HepG2 (cell line): ENCODE measurements around the gene GSDMA. TPM values are rescaled to one million over a fixed set of nuclear protein-coding genes. Genes with fewer than 3 reads are reported as not detected.

Source experiments
- AFF4 ChIP-seq: sonication (generic); formaldehyde crosslinking; IDR thresholded peaks from 2 replicates; pipeline ENCODE4 v1.4.0; 2020; ENCODE audit warnings: missing genetic modification reagents
- ATM ChIP-seq: fragments of 450-650 bp; IDR thresholded peaks from 2 replicates; pipeline ENCODE4 v1.7.1; 2017; ENCODE audit warnings: mild to moderate bottlenecking, borderline replicate concordance
- EZH2 ChIP-seq: conservative IDR thresholded peaks from 2 replicates; pipeline ENCODE4 v1.6.1; 2012; ENCODE audit warnings: mild to moderate bottlenecking, low read depth, low read length, moderate library complexity
- IRF2 ChIP-seq: IDR thresholded peaks from 2 replicates; pipeline ENCODE4 v1.6.1; 2018; ENCODE audit warnings: missing genetic modification reagents, missing compliant biosample characterization
- NCOR1 ChIP-seq: fragments of 200-600 bp; sonication (generic); IDR thresholded peaks from 2 replicates; pipeline ENCODE4 v1.7.0; 2017; ENCODE audit warnings: antibody characterized with exemption, low read length, borderline replicate concordance
- NFE2 ChIP-seq: sonication (generic); formaldehyde crosslinking; IDR thresholded peaks from 2 replicates; pipeline ENCODE4 v1.4.0; 2020; ENCODE audit warnings: missing genetic modification reagents
- REXO4 ChIP-seq: sonication (generic); formaldehyde crosslinking; IDR thresholded peaks from 2 replicates; pipeline ENCODE4 v1.8.0; 2022; ENCODE audit warnings: missing genetic modification reagents, mild to moderate bottlenecking, borderline replicate concordance
- SRY ChIP-seq: sonication (generic); formaldehyde crosslinking; IDR thresholded peaks from 2 replicates; pipeline ENCODE4 v1.8.0; 2022; ENCODE audit warnings: mild to moderate bottlenecking, missing genetic modification reagents
- TOE1 ChIP-seq: sonication (generic); formaldehyde crosslinking; IDR thresholded peaks from 2 replicates; pipeline ENCODE4 v1.4.0; 2020; ENCODE audit warnings: mild to moderate bottlenecking, missing genetic modification reagents
- ZNF12 ChIP-seq: sonication (generic); formaldehyde crosslinking; IDR thresholded peaks from 2 replicates; pipeline ENCODE4 v1.5.0; 2020; ENCODE audit warnings: missing genetic modification reagents
- ZNF224 ChIP-seq: sonication (generic); formaldehyde crosslinking; IDR thresholded peaks from 2 replicates; pipeline ENCODE4 v1.5.0; 2020; ENCODE audit warnings: mild to moderate bottlenecking, missing genetic modification reagents
- ZNF570 ChIP-seq: sonication (generic); formaldehyde crosslinking; IDR thresholded peaks from 2 replicates; pipeline ENCODE4 v1.4.0; 2020; ENCODE audit warnings: mild to moderate bottlenecking, missing genetic modification reagents, borderline replicate concordance
- ZNF598 ChIP-seq: sonication (generic); formaldehyde crosslinking; IDR thresholded peaks from 2 replicates; pipeline ENCODE4 v1.5.1; 2020; ENCODE audit warnings: mild to moderate bottlenecking, missing genetic modification reagents, borderline replicate concordance
- polyA plus RNA-seq, 8 experiments: library from polyadenylated mRNA; depleted of rRNA in 3 of 8; stranded (reverse) in 7 of 8; unstranded in 1 of 8; fragments of >200 nt; fragmentation: Illumina TruSeq in 4 of 8; extraction: Trizol in 4 of 8; gene quantifications; 2 replicates each; pipeline versions ENCODE4 v1.2.1 to v1.2.3, GENCODE V29; 2011 to 2016; ENCODE audit warnings: low read depth in 4 of 8, missing spikeins in 1 of 8, mixed read lengths in 1 of 8; ENCODE audit not compliant: insufficient read depth in 1 of 8
- total RNA-seq, 5 experiments: library from RNA; depleted of rRNA; stranded (reverse); fragments of >200 nt; fragmentation: Illumina TruSeq; extraction: Trizol; gene quantifications; 2 replicates each; pipeline ENCODE4 v1.2.3, GENCODE V29; 2016; ENCODE audit warnings: low read depth in 1 of 5
- TF ChIP-seq, protein P1 (sequence below): sonication (generic); formaldehyde crosslinking; IDR thresholded peaks from 2 replicates; pipeline ENCODE4 v1.8.0; 2023; ENCODE audit warnings: mild to moderate bottlenecking, missing genetic modification reagents
- TF ChIP-seq, protein P2 (sequence below): sonication (generic); formaldehyde crosslinking; conservative IDR thresholded peaks from 2 replicates; pipeline ENCODE4 v1.4.0; 2020; ENCODE audit warnings: missing genetic modification reagents
- TF ChIP-seq, protein P3 (sequence below): IDR thresholded peaks from 2 replicates; pipeline ENCODE4 v1.6.1; 2016; ENCODE audit warnings: control low read depth

The GSDMA gene
- total and polyA plus RNA-seq, 2 of the 13 experiments (the other 11 are each of a cell fraction or from before 2014, with no cell fraction given) = not detected

DNA sequence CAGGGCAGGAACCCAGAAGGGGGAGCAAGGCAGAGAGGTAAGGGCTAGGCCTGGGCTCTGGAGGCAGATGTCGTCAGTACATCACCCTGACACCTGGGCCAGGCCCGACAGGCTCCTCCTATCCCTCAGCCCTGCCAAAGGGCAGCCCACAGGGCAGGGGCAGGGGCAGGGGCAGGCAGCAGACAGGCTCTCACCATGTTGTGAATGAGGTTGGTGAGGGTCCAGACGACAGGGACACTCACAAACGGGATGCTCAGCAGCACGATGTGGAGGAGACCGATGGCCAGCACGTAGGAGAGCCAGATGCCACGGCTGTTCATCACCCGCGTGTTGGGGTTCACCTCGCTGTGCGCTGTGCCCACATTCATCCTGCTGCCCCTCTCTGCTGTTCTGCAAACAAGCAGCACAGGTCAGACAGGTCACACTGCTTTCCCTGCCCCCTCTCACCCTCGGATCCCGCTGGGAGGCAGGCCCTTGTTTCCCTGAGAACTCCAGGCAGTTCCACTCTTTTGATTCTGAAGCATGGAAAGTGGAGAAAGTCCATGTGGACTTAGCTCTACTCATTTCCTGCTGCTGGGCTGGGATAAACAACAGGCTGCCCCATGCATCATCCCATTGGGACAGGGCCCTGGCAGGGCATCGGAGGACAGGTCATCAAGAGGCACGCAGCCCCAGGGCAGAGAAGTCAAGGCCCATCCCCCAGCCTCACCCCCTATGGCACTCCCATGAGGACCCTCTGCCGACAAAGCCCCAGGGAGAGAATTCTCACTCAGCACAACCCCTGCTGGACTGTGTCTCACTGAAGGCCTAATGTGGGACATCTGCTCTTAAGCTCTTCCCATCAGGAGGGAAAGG is 38.7 kb upstream of the GSDMA start (continued):
- peak; percentile 87 for TF ChIP-seq ZNF598 (CRISPR knock-in tag)
- TF ChIP-seq TOE1 (CRISPR knock-in tag) = peak; percentile 88; the same call in 1 of the 2 replicates
- no peak for TF ChIP-seq EZH2
- TF ChIP-seq ZNF224 = no peak
- TF ChIP-seq AFF4 (CRISPR knock-in tag) = peak; percentile 65; the same call in 1 of the 2 replicates
- TF ChIP-seq ZNF12 (CRISPR knock-in tag) = peak; percentile 90
- no peak for TF ChIP-seq ZNF570 (CRISPR knock-in tag)
- TF ChIP-seq, protein P1, sequence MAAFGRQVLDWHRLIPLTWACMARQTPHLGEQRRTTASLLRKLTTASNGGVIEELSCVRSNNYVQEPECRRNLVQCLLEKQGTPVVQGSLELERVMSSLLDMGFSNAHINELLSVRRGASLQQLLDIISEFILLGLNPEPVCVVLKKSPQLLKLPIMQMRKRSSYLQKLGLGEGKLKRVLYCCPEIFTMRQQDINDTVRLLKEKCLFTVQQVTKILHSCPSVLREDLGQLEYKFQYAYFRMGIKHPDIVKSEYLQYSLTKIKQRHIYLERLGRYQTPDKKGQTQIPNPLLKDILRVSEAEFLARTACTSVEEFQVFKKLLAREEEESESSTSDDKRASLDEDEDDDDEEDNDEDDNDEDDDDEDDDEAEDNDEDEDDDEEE (CRISPR knock-in tag) = no peak
- TF ChIP-seq SRY (CRISPR knock-in tag) = peak; percentile 17
- no peak for TF ChIP-seq NFE2 (CRISPR knock-in tag)
- TF ChIP-seq, protein P2, sequence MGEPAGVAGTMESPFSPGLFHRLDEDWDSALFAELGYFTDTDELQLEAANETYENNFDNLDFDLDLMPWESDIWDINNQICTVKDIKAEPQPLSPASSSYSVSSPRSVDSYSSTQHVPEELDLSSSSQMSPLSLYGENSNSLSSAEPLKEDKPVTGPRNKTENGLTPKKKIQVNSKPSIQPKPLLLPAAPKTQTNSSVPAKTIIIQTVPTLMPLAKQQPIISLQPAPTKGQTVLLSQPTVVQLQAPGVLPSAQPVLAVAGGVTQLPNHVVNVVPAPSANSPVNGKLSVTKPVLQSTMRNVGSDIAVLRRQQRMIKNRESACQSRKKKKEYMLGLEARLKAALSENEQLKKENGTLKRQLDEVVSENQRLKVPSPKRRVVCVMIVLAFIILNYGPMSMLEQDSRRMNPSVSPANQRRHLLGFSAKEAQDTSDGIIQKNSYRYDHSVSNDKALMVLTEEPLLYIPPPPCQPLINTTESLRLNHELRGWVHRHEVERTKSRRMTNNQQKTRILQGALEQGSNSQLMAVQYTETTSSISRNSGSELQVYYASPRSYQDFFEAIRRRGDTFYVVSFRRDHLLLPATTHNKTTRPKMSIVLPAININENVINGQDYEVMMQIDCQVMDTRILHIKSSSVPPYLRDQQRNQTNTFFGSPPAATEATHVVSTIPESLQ (CRISPR knock-in tag) = peak; percentile 95
- no peak for TF ChIP-seq ATM
- TF ChIP-seq IRF2 = peak; percentile 97; the same call in 1 of the 2 replicates
- TF ChIP-seq NCOR1 = peak; percentile 85
- TF ChIP-seq, protein P3, sequence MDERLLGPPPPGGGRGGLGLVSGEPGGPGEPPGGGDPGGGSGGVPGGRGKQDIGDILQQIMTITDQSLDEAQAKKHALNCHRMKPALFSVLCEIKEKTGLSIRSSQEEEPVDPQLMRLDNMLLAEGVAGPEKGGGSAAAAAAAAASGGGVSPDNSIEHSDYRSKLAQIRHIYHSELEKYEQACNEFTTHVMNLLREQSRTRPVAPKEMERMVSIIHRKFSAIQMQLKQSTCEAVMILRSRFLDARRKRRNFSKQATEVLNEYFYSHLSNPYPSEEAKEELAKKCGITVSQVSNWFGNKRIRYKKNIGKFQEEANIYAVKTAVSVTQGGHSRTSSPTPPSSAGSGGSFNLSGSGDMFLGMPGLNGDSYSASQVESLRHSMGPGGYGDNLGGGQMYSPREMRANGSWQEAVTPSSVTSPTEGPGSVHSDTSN (CRISPR knock-in tag) = no peak
- no peak; the same call in 1 of the 2 replicates for TF ChIP-seq REXO4 (CRISPR knock-in tag)
